GM12872 (cell line): ENCODE results near the gene C1QTNF9B.

Experiments used
- TF ChIP-seq, protein P1 (sequence below): IDR thresholded peaks from 3 replicates; pipeline ENCODE4 v1.5.1; 2011; ENCODE audit warnings: low read depth, mild to moderate bottlenecking, low read length, moderate library complexity; ENCODE audit not compliant: insufficient read depth

The C1QTNF9B gene

DNA sequence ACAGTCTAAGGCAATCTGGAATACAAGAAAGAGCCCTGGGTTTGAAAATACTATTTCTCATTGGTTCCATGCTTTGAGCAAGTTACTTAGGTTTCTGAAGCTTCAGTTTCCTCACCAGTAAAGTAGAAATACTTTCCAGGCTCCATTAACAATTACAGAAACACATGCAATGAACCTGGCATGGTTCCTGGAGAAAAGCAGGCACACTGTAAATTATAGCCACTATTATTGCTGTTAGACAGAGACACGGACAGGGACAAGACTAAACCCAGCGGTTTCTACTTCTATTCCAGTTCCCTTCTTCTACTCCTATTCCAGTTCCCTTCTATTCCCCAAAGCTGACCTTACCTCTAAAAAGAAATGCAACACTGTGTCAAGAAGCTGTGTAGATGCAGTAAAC lies 49.3 kb downstream of the C1QTNF9B start:
- TF ChIP-seq, protein P1, sequence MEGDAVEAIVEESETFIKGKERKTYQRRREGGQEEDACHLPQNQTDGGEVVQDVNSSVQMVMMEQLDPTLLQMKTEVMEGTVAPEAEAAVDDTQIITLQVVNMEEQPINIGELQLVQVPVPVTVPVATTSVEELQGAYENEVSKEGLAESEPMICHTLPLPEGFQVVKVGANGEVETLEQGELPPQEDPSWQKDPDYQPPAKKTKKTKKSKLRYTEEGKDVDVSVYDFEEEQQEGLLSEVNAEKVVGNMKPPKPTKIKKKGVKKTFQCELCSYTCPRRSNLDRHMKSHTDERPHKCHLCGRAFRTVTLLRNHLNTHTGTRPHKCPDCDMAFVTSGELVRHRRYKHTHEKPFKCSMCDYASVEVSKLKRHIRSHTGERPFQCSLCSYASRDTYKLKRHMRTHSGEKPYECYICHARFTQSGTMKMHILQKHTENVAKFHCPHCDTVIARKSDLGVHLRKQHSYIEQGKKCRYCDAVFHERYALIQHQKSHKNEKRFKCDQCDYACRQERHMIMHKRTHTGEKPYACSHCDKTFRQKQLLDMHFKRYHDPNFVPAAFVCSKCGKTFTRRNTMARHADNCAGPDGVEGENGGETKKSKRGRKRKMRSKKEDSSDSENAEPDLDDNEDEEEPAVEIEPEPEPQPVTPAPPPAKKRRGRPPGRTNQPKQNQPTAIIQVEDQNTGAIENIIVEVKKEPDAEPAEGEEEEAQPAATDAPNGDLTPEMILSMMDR, result no peak

DNA sequence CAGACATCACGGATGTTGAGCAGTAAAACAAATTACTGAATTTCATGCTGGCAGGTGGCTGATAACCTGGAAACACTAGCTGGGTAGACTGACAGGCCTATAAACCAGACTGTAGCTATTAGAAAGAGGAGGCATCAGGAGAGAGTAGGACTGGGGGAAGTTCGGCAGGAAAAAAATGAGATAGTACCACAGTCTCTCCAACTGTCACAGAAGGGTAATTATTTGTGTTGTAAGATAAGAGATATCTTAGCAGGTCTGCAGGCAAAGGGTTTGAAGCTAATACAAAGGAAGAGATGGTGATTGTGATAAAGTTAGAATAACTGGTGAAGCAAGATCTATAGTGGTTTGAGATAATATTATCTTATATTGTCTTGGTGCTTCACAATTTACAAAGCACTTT lies 49.8 kb downstream of the C1QTNF9B start:
- TF ChIP-seq, protein P1, result no peak

DNA sequence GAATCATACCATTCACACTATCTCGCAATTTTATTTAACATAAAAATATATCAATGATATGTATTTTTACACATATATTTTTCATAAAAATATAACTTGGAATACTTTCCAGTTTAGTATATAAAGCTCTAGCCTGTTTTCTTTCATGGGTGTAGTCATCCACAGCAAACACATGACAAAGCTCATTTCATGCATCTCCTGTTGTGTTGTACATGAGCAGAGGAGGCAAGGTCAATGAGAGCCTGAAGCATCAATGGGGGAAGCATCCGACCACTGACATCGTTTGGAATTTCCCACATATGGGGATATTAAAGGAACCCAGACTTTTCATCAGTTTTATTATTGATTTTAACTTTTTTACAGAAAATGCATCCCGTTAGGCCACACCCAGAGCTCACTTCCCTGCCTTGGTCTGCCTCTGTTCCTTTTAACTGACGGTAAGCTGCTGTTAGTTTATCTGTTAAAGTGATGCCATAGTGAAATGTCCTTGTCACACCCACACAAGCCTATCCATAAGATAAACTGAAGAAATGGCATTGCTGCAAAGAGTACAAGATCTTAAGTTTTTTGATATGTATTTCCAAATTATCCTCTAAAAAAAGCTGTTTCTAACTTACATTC lies 52.1 kb downstream of the C1QTNF9B start:
- TF ChIP-seq, protein P1, result no peak

DNA sequence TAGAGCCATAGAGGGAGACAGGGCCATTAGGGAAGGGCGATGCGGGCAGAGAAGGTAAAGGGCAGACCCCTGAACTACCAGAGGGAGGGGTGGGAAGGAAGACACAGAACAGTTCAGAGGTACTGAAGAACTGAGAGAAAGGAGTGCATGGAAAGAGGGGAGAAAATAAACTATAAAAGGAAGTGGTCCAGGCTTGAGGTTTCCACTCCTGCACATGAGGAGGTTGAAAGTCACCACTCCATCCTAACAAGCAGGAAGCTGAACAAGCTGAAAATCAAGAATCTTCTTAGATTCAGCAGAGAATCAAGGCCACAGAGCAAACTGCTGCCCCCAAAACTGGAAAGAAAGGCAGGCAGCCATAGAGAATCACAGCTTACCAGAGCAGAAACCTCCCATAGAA lies 53.2 kb downstream of the C1QTNF9B start:
- TF ChIP-seq, protein P1, result no peak

DNA sequence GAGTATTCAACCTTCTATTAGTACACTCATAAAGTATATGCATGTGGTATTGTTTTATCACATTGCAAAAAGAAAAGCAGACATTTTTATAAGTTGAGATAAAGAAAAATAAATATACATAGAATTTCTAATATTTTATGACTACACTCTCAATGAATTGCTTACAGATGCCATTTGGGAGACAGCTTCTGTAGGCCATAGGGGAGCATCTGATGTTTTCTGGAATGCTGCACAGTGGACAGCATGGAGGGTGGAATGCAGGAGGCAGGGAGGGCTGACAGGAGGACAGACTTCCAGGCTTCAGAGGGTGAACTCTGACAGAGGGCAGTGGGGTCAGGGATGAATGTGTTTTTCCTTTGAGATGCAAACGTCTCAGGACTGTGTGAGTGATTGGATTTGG lies 53.9 kb downstream of the C1QTNF9B start:
- TF ChIP-seq, protein P1, result no peak

DNA sequence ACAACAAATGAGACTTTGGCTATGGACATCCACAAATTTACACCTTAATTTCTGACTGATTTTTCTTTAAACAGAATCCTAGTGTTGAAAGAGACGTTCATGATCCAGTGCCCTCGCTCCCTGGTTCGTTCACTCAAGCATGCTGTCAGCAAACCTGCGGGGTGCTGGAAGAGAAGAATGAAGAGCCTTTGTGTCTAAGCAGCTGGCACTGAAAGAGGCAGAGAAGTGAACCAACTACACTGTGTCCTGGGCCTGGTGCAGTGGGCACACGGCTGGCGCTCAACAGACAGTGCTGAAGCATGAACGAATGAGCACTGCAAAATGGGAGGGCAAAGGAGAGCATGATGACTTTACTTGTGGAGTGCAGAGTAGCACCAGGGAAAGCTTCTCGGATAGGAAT lies 54.9 kb downstream of the C1QTNF9B start:
- TF ChIP-seq, protein P1, result no peak
